Heart right ventricle (tissue), 16 donors: ENCODE results near the gene ARHGDIB. TPM values are rescaled to one million over a fixed set of nuclear protein-coding genes. Genes with fewer than 3 reads are reported as not detected.
A peak's percentile ranks its signal among the peaks of the same experiment; 100 is the strongest.

Experiments used
- ATAC-seq, 8 donors: fragments of 200-7000 bp; cut with Tn5 transposase; one replicate each; pipeline ENCODE4 v1.9.1; 2020; ENCODE audit warnings: mild to moderate bottlenecking in 8 of 8, moderate library complexity in 8 of 8, moderate number of reproducible peaks in 1 of 8
- DNase-seq, 2 donors: peaks; one replicate each; pipeline ENCODE4 v3.0.0-alpha.2; 2020
- H3K27ac ChIP-seq, 10 donors: fragments of 200-600 bp; sonication (generic) in 2 of 10; one replicate each; pipeline versions ENCODE4 v1.5.0 to v1.8.0; 2020 to 2022; ENCODE audit warnings: mild to moderate bottlenecking in 3 of 10
- H3K27me3 ChIP-seq, 7 donors: fragments of 200-600 bp; one replicate each; pipeline ENCODE4 v1.8.0; 2021 to 2022; ENCODE audit warnings: mild to moderate bottlenecking in 2 of 7
- H3K36me3 ChIP-seq, 9 donors: fragments of 200-600 bp; sonication (generic) in 1 of 9; one replicate each; pipeline versions ENCODE4 v1.5.0 to v1.8.0; 2020 to 2022; ENCODE audit warnings: mild to moderate bottlenecking in 2 of 9
- H3K4me1 ChIP-seq, 9 donors: fragments of 200-600 bp; sonication (generic) in 1 of 9; one replicate each; pipeline versions ENCODE4 v1.5.0 to v1.8.0; 2020 to 2022; ENCODE audit warnings: mild to moderate bottlenecking in 4 of 9
- H3K4me3 ChIP-seq, 10 donors: fragments of 200-600 bp; sonication (generic) in 2 of 10; one replicate each; pipeline versions ENCODE4 v1.5.0 to v1.8.0; 2020 to 2022; ENCODE audit warnings: mild to moderate bottlenecking in 7 of 10, moderate library complexity in 2 of 10
- H3K9me3 ChIP-seq, 11 donors: fragments of 200-600 bp in 10 of 11; sonication (generic) in 2 of 11; one replicate each; pipeline versions ENCODE4 v1.5.0 to v1.8.0; 2013 to 2022; ENCODE audit warnings: mild to moderate bottlenecking in 2 of 11, control low read depth in 1 of 11, moderate library complexity in 1 of 11
- WGBS, 2 donors: extraction: QIAGEN DNeasy Blood & Tissue Kit; methylation state at CpG; one replicate each; pipeline ENCODE4 v1.1.7; 2013; ENCODE audit warnings: inconsistent platforms in 1 of 2; 5-methylcytosine and 5-hydroxymethylcytosine counted together
- intact Hi-C, 10 donors: fragments of 100-400 bp; cut with DNase I; formaldehyde crosslinking; loops; one replicate each; pipeline versions ENCODE4 v1.11.1 to v1.14.2; 2022
- polyA plus RNA-seq, 2 donors: library from polyadenylated mRNA; stranded (reverse); fragments of 200-250 nt; gene quantifications; one replicate each; pipeline ENCODE4 v1.2.3, GENCODE V29; 2013
- total RNA-seq, 10 donors: library from RNA; stranded (reverse); fragmentation: NEBNext Ultra II Directional in 3 of 10; extraction: Animal tissue kit (Norgen Biotek cat#: 25700) in 3 of 10; gene quantifications; one replicate each; pipeline versions ENCODE4 v1.2.1 to v1.2.4, GENCODE V29; 2021 to 2023
- TF ChIP-seq, protein P1 (sequence below), 9 donors: fragments of 200-600 bp; sonication (generic) in 2 of 9; IDR thresholded peaks; one replicate each; pipeline versions ENCODE4 v1.5.0 to v1.8.0; 2021 to 2022; ENCODE audit warnings: antibody characterized with exemption in 9 of 9, mild to moderate bottlenecking in 5 of 9, moderate library complexity in 1 of 9
- donor health status: Arrhythmogenic right ventricular cardiomyopathy.
- donor health status: ischemic (EF 13 %, LVEDD 7.1; RV severe dilation, severe dysfunction).
- donor health status: healthy with polysubstance abuse.
- donor health status: DM: no; HTN: yes; CAD: no.
- donor health status: DM: no; HTN: no; CAD: no.
- donor health status: ischemic (EF 25% LVEDD 6.9; RV normal size, moderate dysfunction).
- donor health status: ischemic (EF 25% LVEDD 5.7; RV mildly dilated, moderate dysfunction).
- donor health status: healthy.
- donor health status: DM: yes; HTN: yes; CAD: no.
- donor health status: Ischemic cardiomyopathy.
- donor health status: ischemic (EF 35%, LVEDD 5.7; RV mildly dilated, moderate dysfunction).
- donor health status: nonischemic (EF 11% LVEDD 7.7; RV severe dilation, severe dysfunction).
- donor health status: DM: yes; HTN: yes; CAD: no.
- donor health status: PGD.
- donor health status: ischemic (EF 29% LVEDD 5.4; RV normal size, mild dysfunction).
- donor health status: nonischemic (EF 23%, LVEDD 6.1; RV moderate dilation, normal function).

Gene ARHGDIB
- total and polyA plus RNA-seq, 12 donors = 28.1 to 150 (median 45.4) TPM

DNA sequence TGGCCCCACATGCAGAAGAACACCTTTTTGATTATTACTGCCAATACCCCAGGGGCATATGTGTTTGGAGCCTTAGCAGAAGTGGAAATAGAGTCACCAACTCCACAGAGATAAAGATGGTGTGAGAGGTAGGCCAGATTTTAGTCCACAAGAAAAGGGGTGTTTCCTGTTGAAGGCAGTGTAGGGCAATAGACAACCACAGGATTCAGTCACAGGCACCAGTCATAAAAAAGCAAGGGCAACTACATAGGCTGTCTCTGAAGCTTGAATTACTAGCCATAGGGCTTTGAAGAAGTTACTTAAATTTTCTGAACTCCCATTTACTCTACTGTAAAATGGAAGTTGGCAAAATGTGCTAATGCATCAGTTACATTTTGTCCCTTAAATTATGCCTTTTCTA lies 41.9 kb downstream of the ARHGDIB start:
- H3K4me1 ChIP-seq = no peaks in the 10 kb centered on the region
- no peaks in the 10 kb centered on the region for H3K27me3 ChIP-seq
- peaks cover 0 to 8% (median 0%) of the 10 kb centered on the region in 11 donors for H3K9me3 ChIP-seq
- no peak overlapping the region for H3K27ac ChIP-seq
- DNase-seq (no peak), ATAC-seq (no peak)
- no peak overlapping the region for H3K4me3 ChIP-seq
- TF ChIP-seq, protein P1, sequence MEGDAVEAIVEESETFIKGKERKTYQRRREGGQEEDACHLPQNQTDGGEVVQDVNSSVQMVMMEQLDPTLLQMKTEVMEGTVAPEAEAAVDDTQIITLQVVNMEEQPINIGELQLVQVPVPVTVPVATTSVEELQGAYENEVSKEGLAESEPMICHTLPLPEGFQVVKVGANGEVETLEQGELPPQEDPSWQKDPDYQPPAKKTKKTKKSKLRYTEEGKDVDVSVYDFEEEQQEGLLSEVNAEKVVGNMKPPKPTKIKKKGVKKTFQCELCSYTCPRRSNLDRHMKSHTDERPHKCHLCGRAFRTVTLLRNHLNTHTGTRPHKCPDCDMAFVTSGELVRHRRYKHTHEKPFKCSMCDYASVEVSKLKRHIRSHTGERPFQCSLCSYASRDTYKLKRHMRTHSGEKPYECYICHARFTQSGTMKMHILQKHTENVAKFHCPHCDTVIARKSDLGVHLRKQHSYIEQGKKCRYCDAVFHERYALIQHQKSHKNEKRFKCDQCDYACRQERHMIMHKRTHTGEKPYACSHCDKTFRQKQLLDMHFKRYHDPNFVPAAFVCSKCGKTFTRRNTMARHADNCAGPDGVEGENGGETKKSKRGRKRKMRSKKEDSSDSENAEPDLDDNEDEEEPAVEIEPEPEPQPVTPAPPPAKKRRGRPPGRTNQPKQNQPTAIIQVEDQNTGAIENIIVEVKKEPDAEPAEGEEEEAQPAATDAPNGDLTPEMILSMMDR (IDR thresholded peaks at IDR 0.05) = no peak
- intact Hi-C loops = no loop called here
- H3K36me3 ChIP-seq = peaks cover 0 to 62% (median 0%) of the 10 kb centered on the region in 9 donors

DNA sequence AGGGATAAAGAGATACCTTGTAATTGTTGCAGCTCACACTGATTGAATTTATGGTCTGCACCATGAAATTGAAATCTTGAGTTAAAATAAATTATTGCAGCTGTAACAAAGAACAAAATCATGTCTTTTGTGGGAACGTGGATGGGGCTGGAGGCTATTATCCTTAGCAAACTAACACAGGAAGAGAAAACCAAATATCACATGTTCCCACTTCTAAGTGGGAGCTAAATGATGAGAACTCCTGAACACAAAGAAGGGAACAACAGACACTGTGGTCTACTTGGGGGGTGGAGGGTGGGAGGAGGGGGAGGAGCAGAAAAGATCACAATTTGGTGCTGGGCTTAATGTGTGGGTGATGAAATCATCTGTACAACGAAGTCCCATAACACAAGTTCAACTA lies 45.7 kb downstream of the ARHGDIB start:
- Histone ChIP-seq H3K4me1 (peaks cover 0 to 9% (median 3%) of the 10 kb centered on the region in 9 donors), H3K4me3 (no peak overlapping the region), H3K9me3 (no peaks in the 10 kb centered on the region), H3K36me3 (peaks cover 0 to 75% (median 0%) of the 10 kb centered on the region in 9 donors), H3K27ac (no peak overlapping the region), H3K27me3 (no peaks in the 10 kb centered on the region)
- TF ChIP-seq, protein P1 (IDR thresholded peaks at IDR 0.05) = no peak
- DNase-seq = no peak
- WGBS, 2 donors = 78 to 83% methylated on average over 2 of the region's 2 CpGs
- intact Hi-C loops = no loop called here
- no peak for ATAC-seq

DNA sequence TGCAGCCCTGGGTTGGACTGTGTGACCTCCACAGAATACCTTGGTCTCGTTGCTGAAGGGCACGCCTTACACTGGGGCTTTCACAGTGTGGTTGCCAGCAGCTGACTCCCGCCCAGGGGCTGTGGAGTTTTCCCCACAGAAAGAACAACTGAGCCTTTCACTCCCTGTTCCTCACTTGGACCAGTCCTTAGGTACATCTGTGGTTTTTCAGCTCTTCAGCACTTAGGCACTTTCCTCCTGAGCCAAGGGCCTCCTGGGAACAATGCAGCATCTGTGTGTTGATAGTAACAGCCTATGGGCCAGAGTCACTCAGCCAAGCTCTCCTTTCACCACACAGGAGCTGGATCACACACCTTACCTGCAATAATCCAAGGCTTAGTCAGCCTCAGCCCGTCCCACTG lies 48.0 kb downstream of the ARHGDIB start:
- H3K36me3 ChIP-seq = peaks cover 0 to 53% (median 0%) of the 10 kb centered on the region in 9 donors
- ATAC-seq (peak; percentile 64 to 90 (median 74)), DNase-seq (peak; percentile 8 to 39)
- intact Hi-C loops = loop anchor here in 1 of 10 donors (5.0 kb wide), 1 partner anchor 34 kb away; no protein-coding TSS in a partner anchor
- TF ChIP-seq, protein P1 (IDR thresholded peaks at IDR 0.05) = no peak
- 41 to 63% methylated on average over 4 of the region's 4 CpGs for WGBS, 2 donors
- no peaks in the 10 kb centered on the region for H3K9me3 ChIP-seq
- H3K4me1 ChIP-seq = peaks cover 0 to 13% (median 4%) of the 10 kb centered on the region in 9 donors
- H3K4me3 ChIP-seq = no peak overlapping the region
- H3K27me3 ChIP-seq = no peaks in the 10 kb centered on the region
- H3K27ac ChIP-seq = peak overlapping the region in 4 of 10 donors; percentile 24 to 45 (median 38)

DNA sequence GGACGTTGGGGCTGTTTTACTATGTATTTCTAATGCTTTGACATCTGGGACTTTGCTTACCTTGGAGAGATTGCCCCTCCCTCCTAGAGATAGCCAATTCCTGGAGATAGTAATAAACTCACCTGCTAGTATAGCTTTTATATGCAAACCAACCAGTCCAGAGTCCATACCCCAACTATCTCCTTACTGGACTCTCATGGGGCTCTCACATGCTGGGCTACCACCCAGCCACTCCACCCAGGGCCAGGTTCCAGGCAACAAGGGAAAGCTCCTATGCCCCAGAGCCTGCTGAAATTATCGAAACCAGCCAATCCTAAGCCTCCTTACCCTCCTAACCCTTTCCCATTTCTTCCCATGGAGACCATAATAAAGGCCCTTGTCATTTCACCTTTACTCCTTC lies 50.3 kb downstream of the ARHGDIB start:
- Histone ChIP-seq H3K36me3 (peaks cover 0 to 31% (median 0%) of the 10 kb centered on the region in 9 donors), H3K4me1 (peaks cover 0 to 14% (median 11%) of the 10 kb centered on the region in 9 donors), H3K4me3 (no peak overlapping the region), H3K27me3 (no peaks in the 10 kb centered on the region), H3K9me3 (no peaks in the 10 kb centered on the region), H3K27ac (no peak overlapping the region)
- ATAC-seq = no peak
- intact Hi-C loops = loop anchor here in 1 of 10 donors (5.0 kb wide), 1 partner anchor 36 kb away; no protein-coding TSS in a partner anchor
- TF ChIP-seq, protein P1 (IDR thresholded peaks at IDR 0.05) = no peak
- 59 to 90% methylated on average over 2 of the region's 2 CpGs for WGBS, 2 donors
- no peak for DNase-seq
